Endothelial cell of hepatic sinusoid (primary cell): ENCODE measurements around the gene ZCCHC7.
"Not testable (repeated sequence)": the region's sequence is repeated elsewhere in the genome, so short reads cannot be mapped to it uniquely, and the experiment has no call there.

ENCODE experiments used
- in situ Hi-C: cut with HindIII; loops from 2 replicates; pipeline ENCODE4 v1.10.0; 2017; ENCODE audit warnings: low sequenced_read_pairs

Gene ZCCHC7

GRCh38 chr9:37119907-37120842, at the start of gene ZCCHC7:
Gene ZCCHC7 (plus strand): TSS chr9:37120574.
- in situ Hi-C loops, result loop anchor here (5.0 kb wide), 1 partner anchor 67 kb away; no protein-coding TSS in a partner anchor

GRCh38 chr9:37074790-37075189, 45.6 kb upstream of the ZCCHC7 start:
- in situ Hi-C loops, result not testable (repeated sequence)

DNA sequence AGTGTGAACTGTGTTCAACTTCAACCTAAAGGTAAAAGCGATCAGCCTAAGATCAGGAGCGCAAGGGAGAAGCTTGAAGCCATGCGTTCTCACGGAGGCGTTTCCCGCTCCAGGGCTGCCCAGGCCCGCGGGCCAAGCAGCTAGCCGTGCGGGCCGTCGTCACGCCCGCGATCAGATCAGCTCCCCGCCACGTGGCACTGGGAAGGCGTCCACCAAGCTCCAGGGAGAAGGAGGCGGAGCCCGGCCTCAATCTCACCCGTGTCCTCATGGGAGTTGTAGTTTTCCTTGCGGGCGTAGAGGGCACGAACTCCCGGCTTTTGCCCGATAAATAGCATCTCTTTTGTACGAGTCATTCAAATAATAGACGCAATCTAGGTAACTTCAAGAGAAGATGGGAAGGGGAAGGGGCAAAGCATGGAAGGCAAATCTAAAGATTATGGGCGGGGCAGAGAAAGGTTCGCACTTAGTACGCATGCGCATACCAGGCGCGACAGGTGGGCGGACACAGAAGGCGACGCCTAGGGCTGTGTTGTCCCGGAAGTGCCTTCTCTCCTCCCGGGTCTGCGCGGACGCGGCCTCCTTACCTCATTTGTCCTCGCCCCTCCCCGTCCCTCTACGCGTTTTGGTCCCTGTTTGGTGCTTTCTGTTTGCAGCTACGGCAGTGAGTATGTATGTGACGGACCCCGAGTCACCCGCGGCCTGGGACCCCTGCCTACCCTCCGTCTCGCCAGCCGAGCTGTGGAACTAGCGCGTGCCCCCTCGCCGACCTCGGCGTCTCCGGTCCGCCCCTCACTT, 40.8 kb upstream of the ZCCHC7 start:
- in situ Hi-C loops, result no loop called here

- in situ Hi-C loops, result not testable (repeated sequence)
These were observed 40.2 kb upstream of the ZCCHC7 start for GRCh38 chr9:37080165-37080628.

DNA sequence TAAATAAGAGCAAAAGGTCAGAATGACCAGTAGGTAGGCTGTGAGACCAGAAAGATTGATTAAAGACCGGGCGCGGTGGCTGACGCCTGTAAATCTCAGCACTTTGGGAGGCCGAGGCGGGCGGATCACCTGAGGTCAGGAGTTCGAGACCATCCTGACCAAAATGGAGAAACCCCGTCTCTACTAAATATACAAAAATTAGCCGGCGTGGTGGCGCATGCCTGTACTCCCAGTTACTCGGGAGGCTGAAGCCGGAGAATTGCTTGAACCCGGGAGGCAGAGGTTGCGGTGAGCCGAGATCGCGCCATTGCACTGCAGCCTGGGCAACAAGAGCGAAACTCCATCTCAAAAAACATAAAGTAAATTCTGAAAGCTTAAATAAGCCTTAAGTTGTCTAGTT, 38.9 kb upstream of the ZCCHC7 start:
- in situ Hi-C loops, result not testable (repeated sequence)

DNA sequence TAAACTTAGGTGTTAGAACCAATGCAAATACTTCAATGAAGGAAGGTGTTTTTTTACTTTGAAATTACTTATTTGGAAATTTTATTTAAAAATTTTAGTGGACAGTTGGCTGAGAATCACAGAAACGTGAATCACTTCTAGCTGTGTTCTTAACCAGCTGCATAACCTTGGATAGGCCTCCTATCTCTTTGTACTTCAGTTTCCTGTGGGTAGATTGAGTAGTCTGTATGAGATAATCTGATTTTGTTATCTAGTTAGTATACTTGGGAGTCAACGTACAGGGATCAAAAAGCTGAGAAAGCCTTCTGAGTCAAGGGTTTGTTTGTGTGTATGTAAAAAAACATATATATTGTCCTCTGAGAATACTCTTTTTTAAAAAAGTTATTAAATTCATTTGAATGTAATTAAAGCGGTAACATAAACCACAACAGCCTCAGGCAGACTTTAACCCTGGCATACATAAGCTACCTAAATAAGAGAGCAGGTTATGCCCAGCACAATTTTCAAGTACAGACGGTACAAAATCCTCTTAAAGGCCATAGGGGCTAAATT, 38.1 kb upstream of the ZCCHC7 start:
- in situ Hi-C loops, result no loop called here

DNA sequence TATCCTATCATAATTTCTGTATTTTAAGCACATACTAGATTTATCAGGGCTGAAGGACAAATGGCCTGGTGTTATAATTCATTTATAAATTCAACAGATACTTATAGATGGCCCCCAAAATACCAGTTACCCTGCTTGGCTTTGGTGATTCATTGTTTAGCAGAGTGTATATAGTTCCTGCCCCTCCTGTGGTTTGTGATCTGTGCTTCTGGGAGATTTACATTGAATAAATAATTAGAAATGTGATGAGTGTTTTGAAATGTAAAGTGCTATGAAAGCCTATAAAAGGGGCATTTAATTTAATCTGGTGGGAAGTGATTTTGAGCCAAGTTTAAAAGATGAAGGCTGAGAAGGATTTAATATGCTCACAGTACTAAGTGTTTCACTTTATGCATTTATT, 36.7 kb upstream of the ZCCHC7 start:
- in situ Hi-C loops, result no loop called here

- in situ Hi-C loops, result no loop called here
These were observed 35.1 kb upstream of the ZCCHC7 start for GRCh38 chr9:37085233-37085632.

GRCh38 chr9:37092714-37093295, 27.6 kb upstream of the ZCCHC7 start:
- in situ Hi-C loops, result not testable (repeated sequence)

GRCh38 chr9:37094751-37095150, 25.6 kb upstream of the ZCCHC7 start:
- in situ Hi-C loops, result no loop called here

DNA sequence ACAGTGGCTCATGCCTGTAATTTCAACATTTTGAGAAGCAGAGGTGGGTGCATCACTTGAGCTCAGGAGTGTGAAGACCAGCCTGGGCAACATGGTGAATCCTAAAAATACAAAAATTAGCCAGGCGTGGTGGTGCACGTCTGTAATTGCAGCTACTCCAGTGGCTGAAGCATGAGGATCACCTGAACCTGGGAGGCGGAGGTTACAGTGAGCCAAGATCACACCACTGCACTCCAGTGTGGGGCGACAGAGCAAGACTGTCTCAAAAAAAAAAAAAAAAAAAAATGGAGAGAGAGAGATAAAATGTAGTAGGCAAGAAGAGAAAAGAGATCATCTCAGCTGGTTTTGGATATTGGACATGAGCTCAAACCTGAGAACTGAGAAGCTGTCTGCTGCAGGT, 23.7 kb upstream of the ZCCHC7 start:
- in situ Hi-C loops, result no loop called here

DNA sequence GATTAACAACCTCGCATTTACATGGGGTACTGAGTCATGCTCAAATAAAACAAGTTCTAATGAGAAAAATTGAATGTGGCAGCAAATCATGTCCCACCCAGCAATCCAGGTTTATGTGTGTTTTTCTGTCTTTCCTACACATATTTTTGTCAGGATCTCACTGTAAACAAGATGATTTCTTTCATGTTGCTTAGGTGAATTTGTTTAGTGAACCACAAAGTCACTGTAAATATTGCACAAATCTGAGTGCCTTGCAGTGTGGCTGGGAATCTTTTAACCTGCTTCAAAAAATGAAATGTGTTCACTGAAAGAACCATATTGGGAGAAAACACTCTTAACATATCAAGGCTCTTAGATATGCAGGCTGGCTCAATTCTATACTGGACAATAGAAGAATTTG, 23.1 kb upstream of the ZCCHC7 start:
- in situ Hi-C loops, result no loop called here

DNA sequence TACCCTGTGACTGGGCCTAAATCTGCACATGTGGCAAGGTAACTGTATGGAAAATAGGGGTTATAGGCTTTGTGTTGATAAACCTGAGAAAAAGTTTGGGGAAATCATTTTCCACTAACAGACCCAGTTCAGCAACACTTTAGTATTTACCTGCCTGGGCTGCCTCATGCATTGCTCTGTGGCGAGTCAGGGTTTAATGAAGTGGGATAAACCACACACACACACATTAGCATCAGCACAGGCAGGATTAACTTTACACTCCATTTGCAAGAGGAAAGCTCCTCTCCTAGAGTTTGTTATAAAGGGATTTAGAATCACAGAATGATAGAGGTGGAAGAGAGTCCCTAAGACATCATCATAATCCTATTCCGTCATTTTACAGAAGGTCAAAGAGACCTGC, 20.0 kb upstream of the ZCCHC7 start:
- in situ Hi-C loops, result no loop called here

GRCh38 chr9:37100741-37101140, 19.6 kb upstream of the ZCCHC7 start:
- in situ Hi-C loops, result no loop called here

- in situ Hi-C loops, result no loop called here
These were observed 17.9 kb upstream of the ZCCHC7 start for GRCh38 chr9:37102486-37102885.

DNA sequence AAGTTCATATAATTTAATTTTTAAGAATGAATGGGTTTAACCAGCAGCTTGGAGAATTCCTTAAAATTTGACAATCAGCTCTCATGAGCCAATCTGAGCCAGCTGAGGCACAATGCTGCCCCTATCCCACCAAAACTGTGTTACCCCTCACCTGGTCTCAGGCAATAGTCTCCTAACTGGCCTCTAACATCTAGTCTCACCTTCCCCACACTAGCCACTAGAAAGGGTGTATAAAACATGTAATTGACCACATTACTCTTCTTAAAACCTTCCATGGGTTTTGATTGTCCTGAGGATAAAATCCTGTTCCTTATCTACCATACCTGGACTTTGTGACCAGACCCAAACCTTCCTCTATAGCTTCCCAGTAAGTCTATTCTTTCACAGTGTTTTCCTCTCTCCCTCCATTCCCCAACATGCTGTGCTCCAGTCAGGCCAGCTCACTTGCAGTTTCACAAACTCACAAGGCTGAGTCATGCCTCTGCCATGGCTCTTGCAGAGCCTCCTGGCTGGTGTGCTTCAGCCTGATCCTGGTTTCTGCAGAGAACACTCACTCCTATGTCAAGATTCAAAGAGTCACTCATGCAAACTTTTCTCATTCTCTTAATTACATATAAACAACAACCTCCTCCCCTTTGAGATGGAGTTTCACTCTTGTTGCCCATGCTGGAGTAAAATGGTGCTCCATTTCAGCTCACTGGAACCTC, 16.0 kb upstream of the ZCCHC7 start:
- in situ Hi-C loops, result no loop called here

DNA sequence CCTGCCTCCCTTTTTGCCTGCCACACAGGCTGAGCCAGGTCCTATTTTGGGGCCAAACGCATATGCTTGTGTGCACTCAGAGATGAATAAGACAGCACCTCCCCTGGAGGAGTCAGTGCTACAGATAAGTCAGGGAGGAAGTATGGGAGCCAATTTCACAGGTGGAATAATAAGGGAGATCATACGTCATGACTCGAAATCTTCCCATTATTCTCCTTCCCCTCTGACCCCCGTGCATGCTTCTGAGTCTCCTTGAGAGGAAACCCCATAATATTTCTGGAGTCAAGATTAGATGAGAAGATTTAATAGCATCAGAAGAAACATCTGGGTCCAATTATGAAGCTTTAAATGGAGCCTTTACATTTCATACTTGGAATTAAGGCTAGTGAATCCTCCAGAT, 15.1 kb upstream of the ZCCHC7 start:
- in situ Hi-C loops, result no loop called here

DNA sequence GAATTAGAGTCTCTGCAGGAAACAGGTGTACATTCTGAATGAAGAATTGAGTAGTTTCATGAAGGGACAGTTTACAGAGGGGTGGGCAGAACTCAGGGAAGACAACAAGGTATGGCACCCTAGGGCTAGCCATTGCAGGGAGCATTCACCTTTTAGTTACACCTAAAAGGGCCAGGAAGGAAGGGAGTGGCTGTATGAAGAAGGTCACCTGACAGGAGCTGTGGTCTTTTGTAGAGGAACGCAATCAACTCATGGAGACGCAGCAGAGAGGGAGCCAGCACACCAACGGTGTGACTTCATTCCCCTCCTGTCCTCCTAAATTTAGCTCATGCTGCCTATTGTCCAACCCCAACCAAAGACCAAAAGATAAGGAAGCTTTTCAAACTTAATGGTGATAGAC, 12.7 kb upstream of the ZCCHC7 start:
- in situ Hi-C loops, result no loop called here

DNA sequence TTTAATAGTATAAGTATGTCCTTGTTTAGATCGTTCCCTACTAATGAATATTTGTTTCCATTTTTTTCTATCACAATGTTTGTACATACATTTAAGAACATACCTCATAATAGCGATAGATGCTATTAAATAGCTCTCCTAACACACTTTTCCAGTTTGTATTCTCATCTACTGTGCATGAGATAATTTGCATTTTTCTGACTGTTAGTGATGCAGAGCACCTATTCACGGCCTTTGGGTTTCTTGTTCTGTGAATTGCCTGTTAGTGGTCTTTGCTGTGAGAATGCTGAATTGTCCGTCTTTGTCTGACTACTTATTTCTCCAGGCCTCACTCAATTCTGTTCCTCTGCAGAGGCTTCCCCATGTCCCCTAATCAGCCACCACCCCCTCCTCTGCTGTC, 5.9 kb upstream of the ZCCHC7 start:
- in situ Hi-C loops, result not testable (repeated sequence)

GRCh38 chr9:37117956-37118355, 2.4 kb upstream of the ZCCHC7 start:
- in situ Hi-C loops, result no loop called here
